Gastrocnemius medialis (tissue), 4 donors: ENCODE results near the gene CDH23. TPM values are rescaled to one million over a fixed set of nuclear protein-coding genes. Genes with fewer than 3 reads are reported as not detected.

ENCODE experiments used
- ATAC-seq, 2 donors: fragments of 150-250 bp; one replicate each; pipeline ENCODE4 v1.9.1; 2016
- DNase-seq, 2 donors: peaks; one replicate each; pipeline ENCODE4 v3.0.0-alpha.2; 2019
- H3K27ac ChIP-seq, 4 donors: fragments of 200-600 bp; sonication (generic); 1 replicate in 1 of 4; 2 replicates in 3 of 4; pipeline ENCODE4 v1.5.1; 2016 to 2018; ENCODE audit warnings: mild to moderate bottlenecking in 2 of 4, moderate library complexity in 1 of 4
- H3K27me3 ChIP-seq, 3 donors: fragments of 200-600 bp; sonication (generic) in 2 of 3; 1 replicate in 1 of 3; 2 replicates in 2 of 3; pipeline versions ENCODE4 v1.5.1 to v1.6.0; 2016 to 2019; ENCODE audit warnings: mild to moderate bottlenecking in 1 of 3, moderate library complexity in 1 of 3
- H3K36me3 ChIP-seq, 2 donors: fragments of 200-600 bp; sonication (generic) in 1 of 2; one replicate each; pipeline ENCODE4 v1.5.1; 2017 to 2018
- H3K4me1 ChIP-seq, 2 donors: fragments of 200-600 bp; sonication (generic) in 1 of 2; one replicate each; pipeline ENCODE4 v1.5.1; 2016 to 2017; ENCODE audit warnings: mild to moderate bottlenecking in 2 of 2
- H3K4me3 ChIP-seq, 4 donors: fragments of 200-600 bp; sonication (generic) in 3 of 4; 1 replicate in 1 of 4; 2 replicates in 3 of 4; pipeline ENCODE4 v1.5.1; 2016 to 2019; ENCODE audit warnings: mild to moderate bottlenecking in 2 of 4
- H3K9me3 ChIP-seq, 3 donors: fragments of 200-600 bp; sonication (generic) in 2 of 3; 1 replicate in 1 of 3; 2 replicates in 2 of 3; pipeline ENCODE4 v1.5.1; 2016 to 2019
- POLR2A ChIP-seq, 2 donors: fragments of 450-650 bp; IDR thresholded peaks; one replicate each; pipeline ENCODE4 v1.6.1; 2017; ENCODE audit warnings: antibody characterized with exemption in 2 of 2, mild to moderate bottlenecking in 2 of 2, moderate library complexity in 2 of 2
- in situ Hi-C, 4 donors: fragments of 200-750 bp; cut with MboI; loops; one replicate each; pipeline versions ENCODE4 v1.15.0 to v1.8.0; 2017; ENCODE audit warnings: low sequenced_read_pairs in 4 of 4
- intact Hi-C: fragments of 100-400 bp; cut with DNase I; formaldehyde crosslinking; loops from one replicate; pipeline ENCODE4 v1.15.1; 2023; ENCODE audit warnings: low total_unique reads
- total RNA-seq, 4 donors: library from RNA; depleted of rRNA; stranded (reverse); fragments of >200 nt; gene quantifications; one replicate each; pipeline versions ENCODE4 v1.1.0 to v1.2.3, GENCODE V29; 2016
- TF ChIP-seq, protein P1 (sequence below), 5 experiments: fragments of 450-650 bp in 3 of 5; fragments of 200-600 bp in 2 of 5; sonication (generic) in 2 of 5; IDR thresholded peaks in 4 of 5; conservative IDR thresholded peaks in 1 of 5; 1 replicate in 4 of 5; 2 replicates in 1 of 5; pipeline ENCODE4 v1.5.1; 2016 to 2019; ENCODE audit warnings: antibody characterized with exemption in 5 of 5, mild to moderate bottlenecking in 3 of 5, moderate library complexity in 3 of 5

Gene CDH23
- total RNA-seq, 4 donors from 2014 or later = 0.53 to 1.8 (median 1.2) TPM

GRCh38 chr10:71614946-71615345, 218.2 kb downstream of the CDH23 start:
- DNase-seq (no peak), ATAC-seq (no peak)
- intact Hi-C loops (loop anchor here (5.0 kb wide), 1 partner anchor 157 kb away; the partner anchor contains the start of gene VSIR), in situ Hi-C loops (no loop called here)
- TF ChIP-seq, protein P1, sequence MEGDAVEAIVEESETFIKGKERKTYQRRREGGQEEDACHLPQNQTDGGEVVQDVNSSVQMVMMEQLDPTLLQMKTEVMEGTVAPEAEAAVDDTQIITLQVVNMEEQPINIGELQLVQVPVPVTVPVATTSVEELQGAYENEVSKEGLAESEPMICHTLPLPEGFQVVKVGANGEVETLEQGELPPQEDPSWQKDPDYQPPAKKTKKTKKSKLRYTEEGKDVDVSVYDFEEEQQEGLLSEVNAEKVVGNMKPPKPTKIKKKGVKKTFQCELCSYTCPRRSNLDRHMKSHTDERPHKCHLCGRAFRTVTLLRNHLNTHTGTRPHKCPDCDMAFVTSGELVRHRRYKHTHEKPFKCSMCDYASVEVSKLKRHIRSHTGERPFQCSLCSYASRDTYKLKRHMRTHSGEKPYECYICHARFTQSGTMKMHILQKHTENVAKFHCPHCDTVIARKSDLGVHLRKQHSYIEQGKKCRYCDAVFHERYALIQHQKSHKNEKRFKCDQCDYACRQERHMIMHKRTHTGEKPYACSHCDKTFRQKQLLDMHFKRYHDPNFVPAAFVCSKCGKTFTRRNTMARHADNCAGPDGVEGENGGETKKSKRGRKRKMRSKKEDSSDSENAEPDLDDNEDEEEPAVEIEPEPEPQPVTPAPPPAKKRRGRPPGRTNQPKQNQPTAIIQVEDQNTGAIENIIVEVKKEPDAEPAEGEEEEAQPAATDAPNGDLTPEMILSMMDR (IDR thresholded peaks at IDR 0.05 in 4 of 5, conservative IDR thresholded peaks at IDR 0.05 in 1 of 5) = no peak
- TF ChIP-seq POLR2A (IDR thresholded peaks at IDR 0.05) = no peak
- H3K4me1 ChIP-seq = peaks cover 21 to 23% of the 10 kb centered on the region in 2 donors
- H3K9me3 ChIP-seq = no peaks in the 10 kb centered on the region
- no peaks in the 10 kb centered on the region for H3K36me3 ChIP-seq
- H3K27ac ChIP-seq = peak overlapping the region in 3 of 4 donors; percentile 10 to 69 (median 66)
- no peaks in the 10 kb centered on the region for H3K27me3 ChIP-seq
- no peak overlapping the region for H3K4me3 ChIP-seq

DNA sequence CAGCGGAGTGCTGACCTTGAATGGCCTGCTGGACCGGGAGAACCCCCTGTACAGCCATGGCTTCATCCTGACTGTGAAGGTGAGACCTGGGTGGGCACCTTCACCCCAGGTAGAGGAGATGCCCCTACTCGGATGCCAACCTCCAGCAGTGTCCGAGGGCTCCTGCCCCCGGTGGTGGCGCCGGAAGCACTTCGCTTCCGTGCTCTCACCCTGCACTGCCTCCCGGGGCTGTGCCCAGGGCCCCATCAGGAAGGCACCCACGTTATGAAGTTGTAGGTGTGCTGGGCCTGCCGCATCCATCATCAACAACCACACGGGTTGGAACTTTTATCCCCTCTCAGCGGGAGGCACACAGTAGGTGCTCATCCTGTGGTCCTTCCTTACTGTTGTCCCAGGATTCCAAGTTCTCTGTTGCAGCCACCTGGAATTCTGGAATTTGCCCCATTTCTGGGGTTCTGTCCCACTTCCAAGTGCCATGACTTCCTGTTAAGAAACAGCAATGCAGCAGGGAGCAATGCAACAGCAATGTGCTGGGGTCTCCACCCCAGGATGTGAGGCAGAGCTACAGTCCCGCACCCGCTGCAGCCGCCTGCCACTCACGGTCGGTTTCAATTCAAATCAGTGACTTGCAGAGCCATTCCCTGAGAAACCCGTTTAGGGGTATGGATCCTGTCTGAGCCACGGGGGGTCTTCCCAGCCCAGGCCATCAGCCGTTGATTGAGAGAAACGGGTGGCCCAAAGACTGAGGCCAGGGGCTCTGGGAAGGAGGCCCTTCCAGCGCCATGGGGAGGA, 219.0 kb downstream of the CDH23 start:
- no peak overlapping the region for H3K27ac ChIP-seq
- no peak for ATAC-seq
- H3K36me3 ChIP-seq = no peaks in the 10 kb centered on the region
- no peak for DNase-seq
- no peak overlapping the region for H3K4me3 ChIP-seq
- H3K27me3 ChIP-seq = no peaks in the 10 kb centered on the region
- TF ChIP-seq, protein P1 (IDR thresholded peaks at IDR 0.05 in 4 of 5, conservative IDR thresholded peaks at IDR 0.05 in 1 of 5) = no peak
- TF ChIP-seq POLR2A (IDR thresholded peaks at IDR 0.05) = no peak
- intact Hi-C loops = no loop called here
- in situ Hi-C loops = no loop called here
- H3K4me1 ChIP-seq = peaks cover 22 to 23% of the 10 kb centered on the region in 2 donors
- no peaks in the 10 kb centered on the region for H3K9me3 ChIP-seq

- no peak for ATAC-seq
- no peak overlapping the region for H3K4me3 ChIP-seq
- intact Hi-C loops = no loop called here
- in situ Hi-C loops = no loop called here
- DNase-seq = no peak
- no peaks in the 10 kb centered on the region for H3K36me3 ChIP-seq
- no peaks in the 10 kb centered on the region for H3K27me3 ChIP-seq
- H3K27ac ChIP-seq = no peak overlapping the region
- TF ChIP-seq POLR2A (IDR thresholded peaks at IDR 0.05) = no peak
- TF ChIP-seq, protein P1 (IDR thresholded peaks at IDR 0.05 in 4 of 5, conservative IDR thresholded peaks at IDR 0.05 in 1 of 5) = no peak
- peaks cover 32 to 33% of the 10 kb centered on the region in 2 donors for H3K4me1 ChIP-seq
- no peaks in the 10 kb centered on the region for H3K9me3 ChIP-seq
Measured at GRCh38 chr10:71616817-71617654, 220.3 kb downstream of the CDH23 start.

DNA sequence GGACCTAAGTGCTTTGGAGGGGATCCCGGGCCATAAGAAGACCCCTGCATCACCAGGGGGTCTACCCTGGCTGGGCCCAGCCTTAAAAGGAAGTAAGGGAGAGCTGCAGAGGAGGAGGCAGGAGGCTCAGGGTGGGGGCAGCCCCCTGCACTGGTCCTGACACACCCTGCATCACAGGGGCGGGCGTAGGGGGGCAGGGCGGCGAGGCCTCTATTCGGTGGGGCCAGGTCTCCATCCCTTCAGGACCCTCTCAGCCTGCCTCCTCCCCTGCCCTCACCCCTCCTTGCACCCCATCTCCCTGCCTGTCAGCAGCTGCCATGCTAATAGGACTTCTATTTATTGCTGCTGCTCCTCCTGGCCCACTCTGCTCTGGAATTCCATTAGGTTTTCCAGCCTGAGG, 221.5 kb downstream of the CDH23 start:
- no peak overlapping the region for H3K27ac ChIP-seq
- no peak for ATAC-seq
- no peak for DNase-seq
- intact Hi-C loops = no loop called here
- H3K9me3 ChIP-seq = no peaks in the 10 kb centered on the region
- TF ChIP-seq, protein P1 (IDR thresholded peaks at IDR 0.05 in 4 of 5, conservative IDR thresholded peaks at IDR 0.05 in 1 of 5) = no peak
- no peak for TF ChIP-seq POLR2A (IDR thresholded peaks at IDR 0.05)
- H3K4me1 ChIP-seq = peaks cover 25 to 33% of the 10 kb centered on the region in 2 donors
- no peaks in the 10 kb centered on the region for H3K36me3 ChIP-seq
- in situ Hi-C loops = no loop called here
- no peak overlapping the region for H3K4me3 ChIP-seq
- H3K27me3 ChIP-seq = no peaks in the 10 kb centered on the region
